Measurements from ENCODE around the gene ARIH1.
"Not testable (repeated sequence)": the region's sequence is repeated elsewhere in the genome, so short reads cannot be mapped to it uniquely, and the experiment has no call there.

Gene ARIH1

GRCh38 chr15:72464251-72464650, 9.9 kb upstream of the ARIH1 start:
- Histone ChIP-seq H3K4me3 (ENCODE audit: low read depth, low read length) (no peak overlapping the region), H3K27me3 (ENCODE audit: control insufficient read depth, insufficient read depth, low read length) (no peaks in the 10 kb centered on the region), H3K27ac (ENCODE audit: low read depth, low read length) (no peak overlapping the region), H3K36me3 (ENCODE audit: control insufficient read depth, insufficient read depth, low read length) (no peaks in the 10 kb centered on the region), H3K4me1 (ENCODE audit: control insufficient read depth, insufficient read depth, low read length) (no peaks in the 10 kb centered on the region), H3K9me3 (ENCODE audit: control insufficient read depth, insufficient read depth, low read length) (no peaks in the 10 kb centered on the region), H3K9ac (ENCODE audit: low read depth, low read length) (no peak overlapping the region)

- H3K4me1 ChIP-seq (ENCODE audit: control insufficient read depth, insufficient read depth, low read length) = peaks cover 3% of the 10 kb centered on the region; the same call in 1 of the 2 replicates
- no peaks in the 10 kb centered on the region for H3K27me3 ChIP-seq (ENCODE audit: control insufficient read depth, insufficient read depth, low read length)
- no peaks in the 10 kb centered on the region; the same call in 1 of the 2 replicates for H3K36me3 ChIP-seq (ENCODE audit: control insufficient read depth, insufficient read depth, low read length)
- H3K9me3 ChIP-seq (ENCODE audit: control insufficient read depth, insufficient read depth, low read length) = no peaks in the 10 kb centered on the region
- no peak overlapping the region for H3K4me3 ChIP-seq (ENCODE audit: low read depth, low read length)
- no peak overlapping the region for H3K27ac ChIP-seq (ENCODE audit: low read depth, low read length)
- H3K9ac ChIP-seq (ENCODE audit: low read depth, low read length) = no peak overlapping the region
Measured at GRCh38 chr15:72468103-72468502, 6.0 kb upstream of the ARIH1 start.

- Histone ChIP-seq H3K27me3 (ENCODE audit: control insufficient read depth, insufficient read depth, low read length) (no peaks in the 10 kb centered on the region), H3K9ac (ENCODE audit: low read depth, low read length) (peak overlapping the region; percentile 99), H3K9me3 (ENCODE audit: control insufficient read depth, insufficient read depth, low read length) (no peaks in the 10 kb centered on the region)
Measured at GRCh38 chr15:72472992-72473610, 1.0 kb upstream of the ARIH1 start.

GRCh38 chr15:72474466-72474911, 359 bp downstream of the ARIH1 start:
- peaks cover 27% of the 10 kb centered on the region for H3K36me3 ChIP-seq (ENCODE audit: control insufficient read depth, insufficient read depth, low read length)
- peaks cover 6% of the 10 kb centered on the region; the same call in 1 of the 2 replicates for H3K4me1 ChIP-seq (ENCODE audit: control insufficient read depth, insufficient read depth, low read length)
- peak overlapping the region; percentile 69 for H3K4me3 ChIP-seq (ENCODE audit: low read depth, low read length)
- no peaks in the 10 kb centered on the region for H3K9me3 ChIP-seq (ENCODE audit: control insufficient read depth, insufficient read depth, low read length)
- peak overlapping the region; percentile 99 for H3K9ac ChIP-seq (ENCODE audit: low read depth, low read length)
- no peaks in the 10 kb centered on the region for H3K27me3 ChIP-seq (ENCODE audit: control insufficient read depth, insufficient read depth, low read length)
- H3K27ac ChIP-seq (ENCODE audit: low read depth, low read length) = peak overlapping the region; percentile 99

More at GRCh38 chr15:72472992-72473610, 1.0 kb upstream of the ARIH1 start:
- Histone ChIP-seq H3K4me1 (ENCODE audit: control insufficient read depth, insufficient read depth, low read length) (peaks cover 6% of the 10 kb centered on the region; the same call in 1 of the 2 replicates), H3K4me3 (ENCODE audit: low read depth, low read length) (peak overlapping the region; percentile 69), H3K36me3 (ENCODE audit: control insufficient read depth, insufficient read depth, low read length) (peaks cover 14% of the 10 kb centered on the region), H3K27ac (ENCODE audit: low read depth, low read length) (peak overlapping the region; percentile 99)

- H3K27me3 ChIP-seq (ENCODE audit: control insufficient read depth, insufficient read depth, low read length) = no peaks in the 10 kb centered on the region
- H3K9ac ChIP-seq (ENCODE audit: low read depth, low read length) = peak overlapping the region; percentile 99
- peak overlapping the region; percentile 99 for H3K27ac ChIP-seq (ENCODE audit: low read depth, low read length)
- H3K4me1 ChIP-seq (ENCODE audit: control insufficient read depth, insufficient read depth, low read length) = peaks cover 6% of the 10 kb centered on the region; the same call in 1 of the 2 replicates
- no peaks in the 10 kb centered on the region for H3K9me3 ChIP-seq (ENCODE audit: control insufficient read depth, insufficient read depth, low read length)
- H3K4me3 ChIP-seq (ENCODE audit: low read depth, low read length) = peak overlapping the region; percentile 69
- H3K36me3 ChIP-seq (ENCODE audit: control insufficient read depth, insufficient read depth, low read length) = peaks cover 30% of the 10 kb centered on the region
Measured at GRCh38 chr15:72474912-72475628, 940 bp downstream of the ARIH1 start.

GRCh38 chr15:72475674-72476073, 1.5 kb downstream of the ARIH1 start:
- no peaks in the 10 kb centered on the region for H3K9me3 ChIP-seq (ENCODE audit: control insufficient read depth, insufficient read depth, low read length)
- H3K36me3 ChIP-seq (ENCODE audit: control insufficient read depth, insufficient read depth, low read length) = peaks cover 30% of the 10 kb centered on the region

GRCh38 chr15:72476330-72476729, 2.2 kb downstream of the ARIH1 start:
- not testable (repeated sequence) for H3K27ac ChIP-seq (ENCODE audit: low read depth, low read length); H3K9me3 ChIP-seq (ENCODE audit: control insufficient read depth, insufficient read depth, low read length); H3K9ac ChIP-seq (ENCODE audit: low read depth, low read length); H3K27me3 ChIP-seq (ENCODE audit: control insufficient read depth, insufficient read depth, low read length); H3K4me1 ChIP-seq (ENCODE audit: control insufficient read depth, insufficient read depth, low read length)
- peak overlapping the region; percentile 69 for H3K4me3 ChIP-seq (ENCODE audit: low read depth, low read length)
- H3K36me3 ChIP-seq (ENCODE audit: control insufficient read depth, insufficient read depth, low read length) = peaks cover 30% of the 10 kb centered on the region

More at GRCh38 chr15:72475674-72476073, 1.5 kb downstream of the ARIH1 start:
- Histone ChIP-seq H3K27me3 (ENCODE audit: control insufficient read depth, insufficient read depth, low read length) (no peaks in the 10 kb centered on the region), H3K4me1 (ENCODE audit: control insufficient read depth, insufficient read depth, low read length) (peaks cover 6% of the 10 kb centered on the region; the same call in 1 of the 2 replicates), H3K27ac (ENCODE audit: low read depth, low read length) (peak overlapping the region; percentile 99), H3K9ac (ENCODE audit: low read depth, low read length) (peak overlapping the region; percentile 99), H3K4me3 (ENCODE audit: low read depth, low read length) (peak overlapping the region; percentile 69)

GRCh38 chr15:72481015-72481659, 7.0 kb downstream of the ARIH1 start:
- H3K9me3 ChIP-seq (ENCODE audit: control insufficient read depth, insufficient read depth, low read length) = no peaks in the 10 kb centered on the region
- 0 out of 2 replicates have a peak, but pooled peaks cover under 1% of the 10 kb centered on the region for H3K4me1 ChIP-seq (ENCODE audit: control insufficient read depth, insufficient read depth, low read length)
- no peaks in the 10 kb centered on the region for H3K27me3 ChIP-seq (ENCODE audit: control insufficient read depth, insufficient read depth, low read length)
- no peak overlapping the region for H3K4me3 ChIP-seq (ENCODE audit: low read depth, low read length)
- H3K36me3 ChIP-seq (ENCODE audit: control insufficient read depth, insufficient read depth, low read length) = peaks cover 30% of the 10 kb centered on the region
- no peak overlapping the region for H3K9ac ChIP-seq (ENCODE audit: low read depth, low read length)
- H3K27ac ChIP-seq (ENCODE audit: low read depth, low read length) = no peak overlapping the region

- no peaks in the 10 kb centered on the region for H3K27me3 ChIP-seq (ENCODE audit: control insufficient read depth, insufficient read depth, low read length)
- no peak overlapping the region for H3K9ac ChIP-seq (ENCODE audit: low read depth, low read length)
- H3K27ac ChIP-seq (ENCODE audit: low read depth, low read length) = no peak overlapping the region
- no peaks in the 10 kb centered on the region for H3K9me3 ChIP-seq (ENCODE audit: control insufficient read depth, insufficient read depth, low read length)
- H3K4me3 ChIP-seq (ENCODE audit: low read depth, low read length) = no peak overlapping the region
- peaks cover 6% of the 10 kb centered on the region; the same call in 1 of the 2 replicates for H3K4me1 ChIP-seq (ENCODE audit: control insufficient read depth, insufficient read depth, low read length)
- peaks cover 24% of the 10 kb centered on the region for H3K36me3 ChIP-seq (ENCODE audit: control insufficient read depth, insufficient read depth, low read length)
Measured at GRCh38 chr15:72482275-72482674, 8.1 kb downstream of the ARIH1 start.

- no peak overlapping the region for H3K27ac ChIP-seq (ENCODE audit: low read depth, low read length)
- no peak overlapping the region for H3K9ac ChIP-seq (ENCODE audit: low read depth, low read length)
- peaks cover 6% of the 10 kb centered on the region; the same call in 1 of the 2 replicates for H3K4me1 ChIP-seq (ENCODE audit: control insufficient read depth, insufficient read depth, low read length)
- peaks cover 17% of the 10 kb centered on the region for H3K36me3 ChIP-seq (ENCODE audit: control insufficient read depth, insufficient read depth, low read length)
- no peaks in the 10 kb centered on the region for H3K27me3 ChIP-seq (ENCODE audit: control insufficient read depth, insufficient read depth, low read length)
- H3K4me3 ChIP-seq (ENCODE audit: low read depth, low read length) = no peak overlapping the region
- no peaks in the 10 kb centered on the region for H3K9me3 ChIP-seq (ENCODE audit: control insufficient read depth, insufficient read depth, low read length)
Measured at GRCh38 chr15:72483279-72483678, 9.1 kb downstream of the ARIH1 start.
